Ovary (tissue), 3 donors: ENCODE measurements around the gene SEH1L.

Experiments
- POLR2A ChIP-seq: fragments of 450-650 bp; IDR thresholded peaks from one replicate; pipeline ENCODE4 v1.6.1; 2017; ENCODE audit warnings: antibody characterized with exemption, mild to moderate bottlenecking, moderate library complexity
- TF ChIP-seq, protein P1 (sequence below), 3 donors: fragments of 450-650 bp in 2 of 3; fragments of 200-600 bp in 1 of 3; IDR thresholded peaks; one replicate each; pipeline versions ENCODE4 v1.5.1 to v1.8.0; 2016 to 2022; ENCODE audit warnings: antibody characterized with exemption in 3 of 3, mild to moderate bottlenecking in 1 of 3
- donor health status: DM: no; HTN: no; CAD: no.

DNA sequence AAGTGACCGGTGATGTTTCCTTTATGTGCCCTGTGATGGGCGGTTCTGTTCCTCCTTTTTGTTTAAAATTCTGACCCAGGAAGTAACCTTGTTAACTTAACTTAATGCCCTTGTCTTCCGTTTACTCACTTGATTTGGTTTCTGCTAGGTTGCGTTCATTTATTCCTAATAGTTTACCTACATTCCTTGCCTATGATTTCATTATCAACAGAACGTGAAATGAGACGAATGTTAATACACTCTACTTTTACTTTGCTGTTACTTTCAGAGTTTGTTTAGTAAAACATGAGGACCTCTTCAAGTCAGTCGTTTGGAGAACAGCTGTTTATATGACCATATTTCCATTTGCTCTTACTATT is 44.0 kb downstream of the SEH1L start:
- TF ChIP-seq, protein P1, sequence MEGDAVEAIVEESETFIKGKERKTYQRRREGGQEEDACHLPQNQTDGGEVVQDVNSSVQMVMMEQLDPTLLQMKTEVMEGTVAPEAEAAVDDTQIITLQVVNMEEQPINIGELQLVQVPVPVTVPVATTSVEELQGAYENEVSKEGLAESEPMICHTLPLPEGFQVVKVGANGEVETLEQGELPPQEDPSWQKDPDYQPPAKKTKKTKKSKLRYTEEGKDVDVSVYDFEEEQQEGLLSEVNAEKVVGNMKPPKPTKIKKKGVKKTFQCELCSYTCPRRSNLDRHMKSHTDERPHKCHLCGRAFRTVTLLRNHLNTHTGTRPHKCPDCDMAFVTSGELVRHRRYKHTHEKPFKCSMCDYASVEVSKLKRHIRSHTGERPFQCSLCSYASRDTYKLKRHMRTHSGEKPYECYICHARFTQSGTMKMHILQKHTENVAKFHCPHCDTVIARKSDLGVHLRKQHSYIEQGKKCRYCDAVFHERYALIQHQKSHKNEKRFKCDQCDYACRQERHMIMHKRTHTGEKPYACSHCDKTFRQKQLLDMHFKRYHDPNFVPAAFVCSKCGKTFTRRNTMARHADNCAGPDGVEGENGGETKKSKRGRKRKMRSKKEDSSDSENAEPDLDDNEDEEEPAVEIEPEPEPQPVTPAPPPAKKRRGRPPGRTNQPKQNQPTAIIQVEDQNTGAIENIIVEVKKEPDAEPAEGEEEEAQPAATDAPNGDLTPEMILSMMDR (IDR thresholded peaks at IDR 0.05): no peak
- no peak for TF ChIP-seq POLR2A
